Sigmoid colon (tissue), 7 donors: ENCODE results near the gene SORCS2. TPM values are rescaled to one million over a fixed set of nuclear protein-coding genes. Genes with fewer than 3 reads are reported as not detected.

Experiments used
- DNase-seq: peaks from one replicate; pipeline ENCODE4 v3.0.0-alpha.2; 2019
- H3K27ac ChIP-seq, 4 donors: fragments of 200-600 bp; sonication (generic); one replicate each; pipeline ENCODE4 v1.5.1; 2016 to 2019; ENCODE audit warnings: mild to moderate bottlenecking in 1 of 4
- H3K27me3 ChIP-seq, 3 donors: fragments of 200-600 bp; sonication (generic); one replicate each; pipeline ENCODE4 v1.5.1; 2019; ENCODE audit warnings: mild to moderate bottlenecking in 1 of 3
- H3K36me3 ChIP-seq, 4 donors: fragments of 200-600 bp; sonication (generic); one replicate each; pipeline ENCODE4 v1.5.1; 2016 to 2019
- H3K4me1 ChIP-seq, 4 donors: fragments of 200-600 bp; sonication (generic); one replicate each; pipeline ENCODE4 v1.5.1; 2017 to 2019
- H3K4me3 ChIP-seq, 4 donors: fragments of 200-600 bp; sonication (generic); one replicate each; pipeline ENCODE4 v1.5.1; 2017 to 2019; ENCODE audit warnings: mild to moderate bottlenecking in 2 of 4, moderate library complexity in 1 of 4
- H3K9me3 ChIP-seq, 4 donors: fragments of 200-600 bp in 3 of 4; sonication (generic) in 3 of 4; one replicate each; pipeline versions ENCODE4 v1.5.1 to v1.6.1; 2013 to 2019
- CTCF ChIP-seq, 4 experiments: fragments of 450-650 bp in 3 of 4; fragments of 200-600 bp in 1 of 4; IDR thresholded peaks; one replicate each; pipeline ENCODE4 v1.5.1; 2016 to 2019; ENCODE audit warnings: antibody characterized with exemption in 4 of 4, mild to moderate bottlenecking in 3 of 4, moderate library complexity in 2 of 4
- EP300 ChIP-seq, 4 donors: sonication (generic); formaldehyde crosslinking; IDR thresholded peaks; one replicate each; pipeline ENCODE4 v1.6.1; 2017; ENCODE audit warnings: antibody characterized with exemption in 4 of 4
- POLR2A ChIP-seq, 2 donors: fragments of 450-650 bp; IDR thresholded peaks; one replicate each; pipeline ENCODE4 v1.6.1; 2016; ENCODE audit warnings: antibody characterized with exemption in 2 of 2, mild to moderate bottlenecking in 2 of 2, moderate library complexity in 2 of 2
- POLR2AphosphoS5 ChIP-seq, 4 donors: sonication (generic); formaldehyde crosslinking; IDR thresholded peaks; one replicate each; pipeline ENCODE4 v1.6.1; 2017; ENCODE audit warnings: antibody characterized with exemption in 4 of 4
- whole genome bisulfite sequencing, 2 donors: extraction: QIAGEN DNeasy Blood & Tissue Kit; methylation state at CpG; one replicate each; pipeline ENCODE4 v1.1.7; 2013; 5-methylcytosine and 5-hydroxymethylcytosine counted together
- intact Hi-C: fragments of 100-400 bp; cut with DNase I; formaldehyde crosslinking; loops from one replicate; pipeline ENCODE4 v1.15.1; 2023
- polyA plus RNA-seq, 3 donors: library from polyadenylated mRNA; stranded (reverse); fragments of 200-250 nt; gene quantifications; one replicate each; pipeline ENCODE4 v1.2.3, GENCODE V29; 2013
- total RNA-seq, 4 donors: library from RNA; depleted of rRNA; stranded (reverse); fragments of >200 nt; gene quantifications; one replicate each; pipeline ENCODE4 v1.1.0, GENCODE V29; 2016
- donor health status: healthy with polysubstance abuse.
- donor health status: Bipolar disorder and iron deficiency.
- donor health status: healthy.

SORCS2 gene
- total and polyA plus RNA-seq, 7 donors: 1.8 to 6.4 (median 3.9) TPM; not detected in 2

DNA sequence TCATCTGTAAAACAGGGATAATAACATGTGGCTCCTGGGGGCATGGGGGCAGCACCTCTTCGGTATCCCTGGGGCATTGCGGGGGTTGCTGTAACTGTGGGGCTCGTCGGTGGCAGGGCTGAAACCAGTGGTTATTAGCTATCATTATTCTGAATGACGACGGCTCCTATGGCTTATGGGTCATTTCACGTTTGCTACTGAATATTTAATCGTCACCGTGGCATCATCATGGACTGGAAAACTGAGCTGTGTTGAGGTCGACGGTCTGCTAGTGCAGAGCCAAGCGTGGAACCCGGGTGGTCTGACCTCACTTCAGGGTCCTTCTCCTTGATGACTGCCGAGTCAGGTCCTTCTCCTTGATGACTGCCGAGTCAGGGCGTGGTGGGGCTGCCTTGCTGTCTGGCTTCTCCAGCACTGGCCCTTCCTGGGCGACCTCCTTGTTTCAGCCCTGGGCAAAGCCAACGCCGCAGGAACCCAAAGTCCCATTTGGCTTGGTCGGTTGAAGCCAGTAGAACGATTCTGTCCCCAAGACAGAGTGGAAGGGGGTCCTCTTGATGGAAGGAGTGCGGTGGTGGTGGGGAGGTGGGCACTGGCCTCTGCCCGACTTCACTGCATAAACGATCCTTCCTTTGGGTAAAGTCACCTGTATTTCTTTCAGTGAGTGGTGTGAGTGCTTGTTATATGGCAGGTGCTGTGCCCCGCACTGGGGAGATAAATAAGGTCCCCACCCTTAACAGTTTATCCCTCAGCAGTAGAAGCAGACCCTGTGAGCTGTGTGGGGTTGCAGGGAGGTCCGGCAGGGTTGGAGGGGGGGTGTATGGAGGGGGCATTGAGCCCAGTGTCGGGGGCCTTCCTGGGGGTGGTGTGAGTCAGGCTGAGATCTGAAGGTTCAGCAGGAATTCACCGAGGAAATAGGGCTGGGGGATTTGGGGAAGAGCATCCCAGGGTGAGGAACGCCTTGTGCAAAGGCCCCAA lies 201.6 kb downstream of the SORCS2 start:
- H3K4me1 ChIP-seq: peaks cover 0 to 18% (median 16%) of the 10 kb centered on the region in 4 donors
- TF ChIP-seq POLR2A (IDR thresholded peaks at IDR 0.05) (no peak), POLR2AphosphoS5 (IDR thresholded peaks at IDR 0.05) (no peak), EP300 (IDR thresholded peaks at IDR 0.05) (no peak), CTCF (IDR thresholded peaks at IDR 0.05) (no peak)
- WGBS, 2 donors: 76 to 82% methylated on average over 29 of the region's 29 CpGs

DNA sequence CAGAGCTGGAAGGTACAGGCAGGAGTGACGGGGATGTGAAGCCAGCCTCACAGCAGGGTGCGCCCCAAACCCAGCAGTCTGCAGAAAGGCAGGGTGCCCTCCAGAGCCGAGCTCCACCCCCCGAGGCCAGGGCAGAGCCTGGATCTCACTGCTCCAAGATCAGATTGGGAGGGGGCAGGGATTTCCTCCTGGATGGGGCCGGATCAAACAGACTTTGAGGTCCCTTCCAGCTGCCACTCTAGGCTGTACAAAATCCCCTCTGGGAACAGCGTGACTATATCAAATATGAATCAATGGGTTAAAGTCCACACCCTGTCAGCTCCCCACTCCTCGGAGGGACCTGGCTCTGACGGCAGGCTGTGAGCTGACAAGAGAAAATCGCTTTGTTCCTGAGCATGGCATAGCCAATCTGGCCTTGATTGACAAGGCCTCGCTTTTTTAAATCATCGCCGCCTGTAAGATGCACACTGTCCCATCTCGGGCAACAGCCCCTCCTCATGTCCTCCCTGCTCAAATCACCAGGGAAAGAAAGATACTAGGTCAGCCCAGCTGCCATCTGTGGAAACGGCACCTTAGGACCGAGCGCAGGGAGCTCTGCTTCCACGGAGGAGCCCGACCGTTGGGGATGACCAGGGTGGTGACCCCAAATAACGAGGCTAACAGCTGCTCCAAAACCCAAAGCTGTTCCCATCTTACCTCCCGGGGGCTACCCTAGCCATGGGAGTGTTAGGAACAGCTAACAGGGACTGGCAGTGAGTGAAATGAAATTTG lies 202.5 kb downstream of the SORCS2 start:
- no peak overlapping the region for H3K4me3 ChIP-seq
- peaks cover 0 to 18% (median 17%) of the 10 kb centered on the region in 4 donors for H3K4me1 ChIP-seq
- no peaks in the 10 kb centered on the region for H3K27me3 ChIP-seq
- WGBS, 2 donors: 56 to 76% methylated on average over 21 of the region's 21 CpGs
- TF ChIP-seq POLR2A (IDR thresholded peaks at IDR 0.05) (no peak), CTCF (IDR thresholded peaks at IDR 0.05) (no peak), POLR2AphosphoS5 (IDR thresholded peaks at IDR 0.05) (no peak), EP300 (IDR thresholded peaks at IDR 0.05) (no peak)
- no peak overlapping the region for H3K27ac ChIP-seq
- intact Hi-C loops: no loop called here
- DNase-seq: no peak
- no peaks in the 10 kb centered on the region for H3K9me3 ChIP-seq
- H3K36me3 ChIP-seq: no peaks in the 10 kb centered on the region

More for the DNA sequence above, 201.6 kb downstream of the SORCS2 start:
- no peaks in the 10 kb centered on the region for H3K9me3 ChIP-seq
- H3K36me3 ChIP-seq: no peaks in the 10 kb centered on the region
- no peak for DNase-seq
- H3K27me3 ChIP-seq: no peaks in the 10 kb centered on the region
- H3K27ac ChIP-seq: no peak overlapping the region
- no peak overlapping the region for H3K4me3 ChIP-seq
- intact Hi-C loops: no loop called here

GRCh38 chr4:7395645-7396044 lies 203.3 kb downstream of the SORCS2 start:
- 76 to 83% methylated on average over 8 of the region's 8 CpGs for WGBS, 2 donors
- Histone ChIP-seq H3K4me1 (peaks cover 0 to 18% (median 17%) of the 10 kb centered on the region in 4 donors), H3K4me3 (no peak overlapping the region), H3K27ac (no peak overlapping the region), H3K36me3 (no peaks in the 10 kb centered on the region), H3K27me3 (no peaks in the 10 kb centered on the region), H3K9me3 (no peaks in the 10 kb centered on the region)
- intact Hi-C loops: no loop called here
- no peak for DNase-seq
- TF ChIP-seq CTCF (IDR thresholded peaks at IDR 0.05): no peak
- TF ChIP-seq POLR2A (IDR thresholded peaks at IDR 0.05): no peak
- TF ChIP-seq EP300 (IDR thresholded peaks at IDR 0.05): no peak
- TF ChIP-seq POLR2AphosphoS5 (IDR thresholded peaks at IDR 0.05): no peak

DNA sequence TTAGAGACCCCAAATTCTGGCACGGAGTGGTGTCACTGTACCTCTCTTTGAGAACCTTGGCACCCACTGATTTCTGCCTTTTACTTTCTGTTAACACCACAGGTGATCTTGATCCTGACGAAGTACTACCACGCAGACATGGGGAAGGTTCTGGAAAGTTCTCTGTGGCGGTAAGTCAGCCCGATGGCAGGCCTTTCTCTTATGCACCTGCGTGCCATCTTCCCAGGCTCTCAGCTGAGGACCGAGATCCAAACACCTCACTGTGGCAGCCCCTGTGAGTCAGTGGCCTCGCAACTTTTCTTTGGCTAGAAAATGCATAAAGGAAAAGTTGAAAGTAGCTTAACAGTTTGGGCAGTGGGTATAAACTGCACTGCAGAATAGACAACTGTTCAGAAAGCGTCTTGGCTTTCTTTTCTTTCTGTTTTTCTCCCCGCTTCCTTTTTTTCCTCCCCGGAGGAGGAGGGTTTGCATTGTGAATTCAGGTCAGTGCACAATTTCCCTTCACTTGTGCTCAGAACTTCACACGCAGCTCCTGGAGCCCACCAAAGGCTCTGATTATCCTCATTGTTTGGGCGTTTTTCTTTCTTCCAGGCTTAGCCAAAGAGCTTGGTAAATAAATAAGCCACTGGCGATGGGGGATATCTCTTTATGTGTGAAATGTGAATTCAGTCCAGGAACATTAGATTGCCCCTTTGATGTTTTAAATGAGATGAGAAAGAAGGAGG lies 204.0 kb downstream of the SORCS2 start:
- Histone ChIP-seq H3K4me3 (no peak overlapping the region), H3K27me3 (no peaks in the 10 kb centered on the region), H3K9me3 (no peaks in the 10 kb centered on the region), H3K27ac (no peak overlapping the region), H3K36me3 (no peaks in the 10 kb centered on the region), H3K4me1 (peaks cover 0 to 18% (median 17%) of the 10 kb centered on the region in 4 donors)
- TF ChIP-seq POLR2A (IDR thresholded peaks at IDR 0.05) (no peak), POLR2AphosphoS5 (IDR thresholded peaks at IDR 0.05) (no peak), CTCF (IDR thresholded peaks at IDR 0.05) (no peak)
- DNase-seq: no peak
- intact Hi-C loops: no loop called here
- WGBS, 2 donors: 76 to 81% methylated on average over 14 of the region's 14 CpGs
